Measurements from ENCODE around the gene RNU7-1.

RNU7-1 gene

DNA sequence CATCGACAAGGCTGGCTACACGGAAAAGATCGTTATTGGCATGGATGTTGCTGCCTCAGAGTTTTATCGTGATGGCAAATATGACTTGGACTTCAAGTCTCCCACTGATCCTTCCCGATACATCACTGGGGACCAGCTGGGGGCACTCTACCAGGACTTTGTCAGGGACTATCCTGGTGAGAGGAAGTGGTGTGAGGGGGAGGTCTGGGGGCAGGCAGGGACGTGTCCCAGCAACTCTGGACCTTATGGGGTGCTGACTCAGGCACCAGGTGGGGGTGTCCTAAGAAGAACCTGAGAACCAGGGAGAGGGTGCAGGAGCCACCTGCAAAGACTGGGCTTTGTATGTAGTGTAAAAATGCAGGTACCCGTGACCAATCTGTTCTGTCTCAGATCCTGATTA is 24.0 kb upstream of the RNU7-1 start:
- no peak for DNase-seq

DNA sequence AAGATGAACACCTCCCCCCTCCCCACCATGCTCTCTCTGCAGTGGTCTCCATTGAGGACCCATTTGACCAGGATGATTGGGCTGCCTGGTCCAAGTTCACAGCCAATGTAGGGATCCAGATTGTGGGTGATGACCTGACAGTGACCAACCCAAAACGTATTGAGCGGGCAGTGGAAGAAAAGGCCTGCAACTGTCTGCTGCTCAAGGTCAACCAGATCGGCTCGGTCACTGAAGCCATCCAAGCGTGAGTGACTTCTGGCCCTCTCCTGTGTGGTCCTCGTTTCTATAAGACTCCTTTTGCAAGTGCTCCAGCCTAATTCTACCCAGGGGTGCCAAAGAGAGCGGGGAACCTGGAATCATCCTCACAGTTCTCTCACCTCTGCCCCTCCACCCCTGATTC is 22.1 kb upstream of the RNU7-1 start:
- DNase-seq = no peak

DNA sequence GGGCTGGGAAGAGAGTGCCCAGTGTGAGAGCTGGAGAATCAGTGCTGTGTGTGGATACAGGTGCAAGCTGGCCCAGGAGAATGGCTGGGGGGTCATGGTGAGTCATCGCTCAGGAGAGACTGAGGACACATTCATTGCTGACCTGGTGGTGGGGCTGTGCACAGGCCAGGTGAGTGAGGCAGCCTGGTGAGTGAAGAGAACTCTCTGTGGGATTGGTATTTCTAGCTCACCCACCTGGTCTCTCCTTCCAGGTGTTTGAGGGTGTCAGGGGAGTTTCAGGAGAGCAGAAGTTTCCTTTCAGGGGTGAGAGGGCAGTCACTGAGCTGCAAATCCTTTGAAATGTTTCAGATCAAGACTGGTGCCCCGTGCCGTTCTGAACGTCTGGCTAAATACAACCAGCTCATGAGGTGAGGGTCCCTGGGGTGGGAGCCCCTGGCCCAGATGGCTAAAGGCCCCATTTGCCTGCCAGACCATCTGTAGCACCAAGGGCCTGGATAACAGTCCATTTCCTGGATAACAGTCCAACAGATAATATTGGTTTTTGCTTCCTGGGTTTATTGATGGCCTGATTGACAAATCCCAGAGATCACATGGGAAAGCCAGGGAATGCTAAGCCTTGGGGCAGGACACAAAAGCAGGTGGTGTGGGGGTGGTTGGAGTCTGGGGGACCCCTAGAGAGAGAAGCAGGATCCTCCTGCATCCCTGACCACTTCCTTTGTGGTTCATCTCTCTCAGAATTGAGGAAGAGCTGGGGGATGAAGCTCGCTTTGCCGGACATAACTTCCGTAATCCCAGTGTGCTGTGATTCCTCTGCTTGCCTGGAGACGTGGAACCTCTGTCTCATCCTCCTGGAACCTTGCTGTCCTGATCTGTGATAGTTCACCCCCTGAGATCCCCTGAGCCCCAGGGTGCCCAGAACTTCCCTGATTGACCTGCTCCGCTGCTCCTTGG is 21.3 kb upstream of the RNU7-1 start:
- no peak for DNase-seq

DNA sequence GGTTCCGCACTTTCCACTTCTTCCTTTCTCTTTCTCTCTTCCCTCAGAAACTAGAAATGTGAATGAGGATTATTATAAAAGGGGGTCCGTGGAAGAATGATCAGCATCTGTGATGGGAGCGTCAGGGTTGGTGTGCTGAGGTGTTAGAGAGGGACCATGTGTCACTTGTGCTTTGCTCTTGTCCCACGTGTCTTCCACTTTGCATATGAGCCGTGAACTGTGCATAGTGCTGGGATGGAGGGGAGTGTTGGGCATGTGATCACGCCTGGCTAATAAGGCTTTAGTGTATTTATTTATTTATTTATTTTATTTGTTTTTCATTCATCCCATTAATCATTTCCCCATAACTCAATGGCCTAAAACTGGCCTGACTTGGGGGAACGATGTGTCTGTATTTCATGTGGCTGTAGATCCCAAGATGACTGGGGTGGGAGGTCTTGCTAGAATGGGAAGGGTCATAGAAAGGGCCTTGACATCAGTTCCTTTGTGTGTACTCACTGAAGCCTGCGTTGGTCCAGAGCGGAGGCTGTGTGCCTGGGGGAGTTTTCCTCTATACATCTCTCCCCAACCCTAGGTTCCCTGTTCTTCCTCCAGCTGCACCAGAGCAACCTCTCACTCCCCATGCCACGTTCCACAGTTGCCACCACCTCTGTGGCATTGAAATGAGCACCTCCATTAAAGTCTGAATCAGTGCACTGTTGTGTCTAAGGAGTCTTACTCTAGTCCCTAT is 20.4 kb upstream of the RNU7-1 start:
- no peak for DNase-seq

DNA sequence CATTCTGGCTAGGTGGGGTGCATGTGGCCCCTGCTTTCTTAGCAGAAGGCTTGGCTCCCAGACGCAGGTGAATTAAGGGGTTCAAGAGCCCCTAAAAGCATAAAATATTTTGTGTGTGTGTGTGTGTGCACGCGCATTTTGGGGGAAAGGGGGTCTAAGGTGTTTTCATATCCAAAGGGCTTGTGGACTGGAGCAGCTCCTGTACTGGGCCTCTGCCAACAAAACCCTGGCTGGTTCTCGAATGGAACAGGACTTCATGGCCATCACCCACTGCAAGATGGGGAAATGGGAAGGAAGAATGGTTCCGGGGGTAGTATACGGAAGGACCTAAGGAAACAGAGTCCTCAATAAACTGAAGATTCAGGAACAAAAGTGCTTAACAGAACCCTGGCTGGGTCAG is 19.8 kb upstream of the RNU7-1 start:
- no peak for DNase-seq

DNA sequence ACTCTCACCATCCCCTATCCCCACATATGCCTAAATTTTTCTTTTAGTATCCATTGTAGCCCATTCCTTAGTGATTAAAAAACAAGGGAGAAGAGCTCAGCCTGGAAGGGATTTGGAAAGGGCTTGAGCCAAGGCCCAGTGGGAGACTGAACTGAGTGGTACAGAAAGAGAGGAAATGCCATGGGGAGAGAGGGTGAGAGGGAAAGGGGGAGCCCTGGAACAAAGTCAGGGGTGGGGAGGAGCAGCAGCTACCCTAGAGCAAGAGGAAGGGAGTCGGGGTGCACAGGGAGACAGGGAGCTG is 18.4 kb upstream of the RNU7-1 start:
- no peak for DNase-seq

DNA sequence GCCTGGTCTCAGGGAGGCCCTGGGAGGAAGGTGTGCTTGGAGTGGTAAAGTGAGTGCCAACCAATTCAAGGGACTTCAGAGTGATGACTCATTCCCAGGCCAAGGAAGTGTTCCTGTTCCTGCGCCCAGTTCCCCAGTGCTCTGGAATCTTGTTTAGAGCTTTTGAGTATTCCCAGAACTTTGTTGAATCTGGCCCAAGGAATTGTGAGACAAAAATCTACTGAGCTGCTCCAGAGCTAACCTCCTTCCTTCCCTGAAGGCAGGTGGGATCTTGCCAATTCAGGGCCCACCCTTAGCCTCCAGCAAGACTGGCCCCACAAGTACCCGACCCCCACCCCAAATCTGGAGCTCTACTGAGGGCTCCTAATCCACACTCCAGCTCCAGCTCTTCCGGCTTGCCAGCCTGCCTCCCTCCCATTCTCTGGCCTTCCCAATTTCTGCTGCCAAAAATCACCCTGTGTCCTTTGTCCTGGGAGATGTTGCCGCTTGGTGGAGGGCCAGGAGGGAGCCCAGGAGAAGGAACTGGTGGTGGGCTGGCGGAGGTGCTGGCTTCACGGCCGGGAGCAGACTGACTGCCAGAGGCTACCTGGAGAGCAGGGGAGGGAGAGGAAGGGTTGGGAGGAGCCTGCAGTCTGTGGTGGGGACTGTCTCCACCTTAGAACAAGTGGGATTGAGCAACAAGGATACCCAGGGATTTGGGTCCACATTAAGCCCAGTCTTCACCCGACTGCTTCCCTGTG is 17.9 kb upstream of the RNU7-1 start:
- DNase-seq = peak; percentile 91

DNA sequence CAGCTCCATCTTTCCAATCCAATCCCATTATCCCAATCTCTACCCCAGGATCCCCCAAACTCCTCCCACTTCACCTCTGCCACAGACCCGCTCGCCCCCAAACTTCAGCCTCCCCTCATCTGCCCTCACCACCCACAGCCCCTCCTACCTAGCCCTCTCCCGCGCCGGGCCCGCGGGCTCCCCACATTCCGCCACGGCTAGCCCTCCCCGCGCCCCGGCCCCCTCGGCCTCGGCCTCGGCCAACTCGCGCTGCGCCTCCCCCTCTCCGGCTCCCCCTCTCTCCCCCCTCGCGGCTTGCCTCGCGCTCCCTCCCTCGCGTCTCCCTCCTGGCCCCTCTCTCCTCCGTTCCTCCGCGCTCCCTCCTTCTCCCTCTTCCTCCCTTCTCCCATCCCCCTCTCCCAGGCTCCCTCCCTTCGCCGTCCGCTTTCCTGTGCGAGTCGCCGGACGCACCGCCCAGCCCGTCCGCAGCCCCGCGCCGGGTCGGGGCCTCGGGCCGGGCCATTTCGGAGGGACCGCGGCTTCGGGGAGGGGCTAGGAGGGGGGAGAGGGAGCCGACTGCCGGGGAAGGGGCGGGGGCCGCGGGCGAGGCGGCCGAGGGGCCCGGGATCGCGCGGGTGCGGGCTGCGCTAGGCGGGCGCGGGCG is 16.1 kb upstream of the RNU7-1 start, which contains the start of gene ATN1:
TSS of gene ATN1 (plus strand) at position 581 of the 643 bp plus-strand sequence. CDS start 6,043 bp downstream, outside the sequence.
- DNase-seq = peak; percentile 85

DNA sequence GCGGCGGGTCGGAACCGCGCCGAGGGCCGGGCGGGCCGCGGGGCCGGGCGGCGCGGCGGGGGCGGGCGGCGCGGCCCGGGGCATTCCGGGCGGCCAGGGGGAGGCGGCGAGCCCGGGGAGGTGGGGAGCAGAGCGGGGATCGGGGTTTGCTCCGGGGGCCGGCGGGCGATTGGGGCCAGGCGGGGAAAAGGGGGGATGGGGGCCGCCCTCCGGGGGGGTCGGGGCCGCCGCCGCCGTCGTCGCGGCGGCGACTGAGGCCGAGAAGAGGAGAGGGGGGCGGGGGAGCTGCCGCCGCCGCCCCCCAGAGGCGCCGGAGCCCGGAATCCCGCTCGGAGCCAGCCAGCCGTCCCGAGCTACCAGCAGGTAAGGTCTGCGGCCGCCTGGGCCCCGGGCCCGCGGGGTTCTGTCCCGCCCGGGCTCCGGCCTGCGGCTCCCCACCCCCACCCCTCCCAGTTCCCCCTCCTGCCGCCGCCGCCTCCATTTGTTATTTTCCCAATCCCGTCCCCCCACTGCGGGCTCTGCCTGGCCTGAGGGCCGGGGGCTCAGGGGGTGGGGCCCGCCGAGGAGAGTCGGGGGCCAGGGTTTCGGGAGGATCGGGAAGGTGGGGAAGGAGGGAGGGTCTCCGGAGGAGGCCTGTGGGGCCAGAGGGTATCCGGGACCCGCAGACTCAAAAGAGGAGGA is 15.5 kb upstream of the RNU7-1 start:
- no peak for DNase-seq

DNA sequence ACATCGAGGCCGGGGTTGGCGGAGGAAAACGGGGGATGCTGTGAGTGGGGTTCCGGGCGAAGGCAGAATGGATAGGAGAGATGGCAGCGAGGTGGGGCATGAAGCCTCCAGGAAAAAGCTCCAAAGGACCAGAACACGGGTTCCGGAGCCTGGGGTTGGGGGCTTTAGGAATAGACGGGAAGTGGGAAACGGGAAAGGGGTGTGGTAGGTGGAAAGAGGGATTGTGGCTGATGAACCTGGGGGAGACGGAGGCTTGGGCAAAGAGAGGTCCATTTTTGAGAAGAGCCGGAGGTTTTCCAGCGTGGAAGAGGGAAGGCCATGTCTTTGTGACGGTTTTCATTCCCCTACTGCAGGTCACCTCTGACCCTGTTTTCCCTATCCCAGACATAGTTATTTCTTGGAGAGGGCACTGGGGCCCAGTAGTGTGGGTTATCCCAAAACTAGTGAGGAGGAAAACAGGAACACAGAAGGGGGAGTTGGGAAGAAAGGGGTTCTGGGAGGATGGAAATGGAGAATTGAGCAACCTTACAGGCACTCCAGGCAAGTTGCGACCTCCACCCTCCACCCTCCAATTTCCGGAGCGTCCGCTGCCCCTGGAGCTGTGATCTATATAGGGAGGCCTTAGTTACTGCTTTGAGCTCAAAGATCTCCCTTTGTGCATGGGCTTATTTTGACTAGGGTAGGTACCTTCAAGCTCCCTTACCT is 14.8 kb upstream of the RNU7-1 start:
- no peak for DNase-seq

DNA sequence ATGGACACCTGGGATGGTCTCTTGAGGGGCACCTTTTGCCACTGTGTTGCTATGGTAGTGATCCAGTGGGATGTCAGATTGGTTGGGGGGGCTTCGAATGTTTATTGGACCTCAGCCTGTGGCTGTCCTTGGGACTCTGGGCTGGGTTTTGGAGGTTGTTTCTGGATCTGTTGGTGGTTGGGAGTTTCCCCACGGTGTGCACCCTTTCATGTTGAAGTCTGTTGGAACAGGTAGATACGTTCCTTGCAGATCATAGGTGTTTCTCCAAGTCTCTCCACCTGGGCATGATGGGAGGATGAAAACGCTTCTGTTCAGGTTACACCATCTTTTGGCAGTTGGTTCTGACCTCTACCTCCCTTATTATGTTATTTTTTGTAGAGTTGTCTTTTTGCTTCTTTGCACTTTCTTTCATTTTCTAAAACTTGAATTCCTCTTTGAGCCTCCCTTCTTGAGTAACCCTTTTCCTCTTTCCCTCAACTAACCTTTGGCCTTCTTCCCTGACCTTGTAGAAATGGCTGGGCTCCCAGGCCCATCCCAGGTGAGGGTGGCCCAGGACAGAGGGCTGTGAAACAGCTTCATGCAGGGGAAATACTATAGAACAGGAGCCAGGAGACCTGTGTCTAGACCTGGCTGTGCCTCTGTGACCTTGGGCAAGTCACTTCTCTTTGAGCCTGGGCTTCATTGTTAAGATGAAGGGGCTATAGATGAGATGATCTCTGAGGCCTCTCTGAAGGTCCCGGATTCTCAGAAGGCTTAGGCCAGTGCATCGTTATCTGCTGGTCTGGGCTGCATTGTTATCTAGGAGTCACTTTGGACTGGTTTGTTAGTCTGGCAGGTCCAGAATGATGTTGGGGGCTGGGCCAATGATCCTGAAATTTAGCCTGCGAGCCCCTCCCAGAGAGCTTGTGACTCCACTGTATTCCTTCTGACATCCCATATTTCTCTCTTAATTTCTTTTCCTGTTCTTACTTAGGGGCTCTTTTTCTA is 13.9 kb upstream of the RNU7-1 start:
- no peak for DNase-seq

DNA sequence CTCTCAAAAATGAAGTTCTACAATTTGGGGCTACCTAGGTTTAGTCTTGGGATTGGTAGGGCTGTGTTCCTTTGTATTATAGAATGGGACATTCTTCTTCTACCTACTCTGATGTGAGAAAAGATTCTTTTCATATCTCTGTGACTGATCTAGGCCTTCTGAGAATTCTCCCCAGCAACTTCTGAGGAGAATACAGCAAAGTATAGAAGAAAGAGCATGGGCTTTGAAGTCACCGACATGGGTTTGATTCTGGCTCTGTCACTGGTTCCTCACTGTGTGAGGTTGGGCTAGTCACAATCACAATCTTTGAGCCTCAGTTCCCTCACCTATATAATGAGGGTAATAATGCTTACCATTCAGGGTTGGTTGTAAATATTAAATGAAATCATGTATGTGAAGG is 10.8 kb upstream of the RNU7-1 start:
- DNase-seq = no peak

DNA sequence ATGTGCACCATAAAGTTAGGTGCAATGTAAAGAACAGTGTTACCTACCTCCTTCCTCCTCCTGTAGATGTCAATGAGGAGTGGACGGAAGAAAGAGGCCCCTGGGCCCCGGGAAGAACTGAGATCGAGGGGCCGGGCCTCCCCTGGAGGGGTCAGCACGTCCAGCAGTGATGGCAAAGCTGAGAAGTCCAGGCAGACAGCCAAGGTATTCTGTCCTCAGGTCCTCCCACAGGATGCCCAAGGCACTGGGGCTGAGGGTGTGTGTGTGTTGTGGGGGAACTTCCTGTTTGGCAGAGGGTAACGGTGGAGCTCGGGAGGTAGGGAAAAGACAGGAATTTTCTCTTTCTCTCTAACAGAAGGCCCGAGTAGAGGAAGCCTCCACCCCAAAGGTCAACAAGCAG is 9.5 kb upstream of the RNU7-1 start:
- no peak for DNase-seq

DNA sequence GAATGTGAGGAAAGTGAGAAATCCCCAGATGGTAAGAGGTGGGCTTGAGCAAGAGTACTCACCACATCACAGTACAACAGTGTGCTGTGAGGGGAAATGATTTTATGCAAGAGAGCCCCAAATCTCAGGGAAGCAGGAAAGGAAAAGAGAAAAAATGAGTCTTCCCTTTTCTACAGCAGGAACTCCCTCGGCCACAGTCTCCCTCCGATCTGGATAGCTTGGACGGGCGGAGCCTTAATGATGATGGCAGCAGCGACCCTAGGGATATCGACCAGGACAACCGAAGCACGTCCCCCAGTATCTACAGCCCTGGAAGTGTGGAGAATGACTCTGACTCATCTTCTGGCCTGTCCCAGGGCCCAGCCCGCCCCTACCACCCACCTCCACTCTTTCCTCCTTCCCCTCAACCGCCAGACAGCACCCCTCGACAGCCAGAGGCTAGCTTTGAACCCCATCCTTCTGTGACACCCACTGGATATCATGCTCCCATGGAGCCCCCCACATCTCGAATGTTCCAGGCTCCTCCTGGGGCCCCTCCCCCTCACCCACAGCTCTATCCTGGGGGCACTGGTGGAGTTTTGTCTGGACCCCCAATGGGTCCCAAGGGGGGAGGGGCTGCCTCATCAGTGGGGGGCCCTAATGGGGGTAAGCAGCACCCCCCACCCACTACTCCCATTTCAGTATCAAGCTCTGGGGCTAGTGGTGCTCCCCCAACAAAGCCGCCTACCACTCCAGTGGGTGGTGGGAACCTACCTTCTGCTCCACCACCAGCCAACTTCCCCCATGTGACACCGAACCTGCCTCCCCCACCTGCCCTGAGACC is 8.0 kb upstream of the RNU7-1 start:
- no peak for DNase-seq

DNA sequence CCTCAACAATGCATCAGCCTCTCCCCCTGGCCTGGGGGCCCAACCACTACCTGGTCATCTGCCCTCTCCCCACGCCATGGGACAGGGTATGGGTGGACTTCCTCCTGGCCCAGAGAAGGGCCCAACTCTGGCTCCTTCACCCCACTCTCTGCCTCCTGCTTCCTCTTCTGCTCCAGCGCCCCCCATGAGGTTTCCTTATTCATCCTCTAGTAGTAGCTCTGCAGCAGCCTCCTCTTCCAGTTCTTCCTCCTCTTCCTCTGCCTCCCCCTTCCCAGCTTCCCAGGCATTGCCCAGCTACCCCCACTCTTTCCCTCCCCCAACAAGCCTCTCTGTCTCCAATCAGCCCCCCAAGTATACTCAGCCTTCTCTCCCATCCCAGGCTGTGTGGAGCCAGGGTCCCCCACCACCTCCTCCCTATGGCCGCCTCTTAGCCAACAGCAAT is 7.4 kb upstream of the RNU7-1 start:
- no peak for DNase-seq

DNA sequence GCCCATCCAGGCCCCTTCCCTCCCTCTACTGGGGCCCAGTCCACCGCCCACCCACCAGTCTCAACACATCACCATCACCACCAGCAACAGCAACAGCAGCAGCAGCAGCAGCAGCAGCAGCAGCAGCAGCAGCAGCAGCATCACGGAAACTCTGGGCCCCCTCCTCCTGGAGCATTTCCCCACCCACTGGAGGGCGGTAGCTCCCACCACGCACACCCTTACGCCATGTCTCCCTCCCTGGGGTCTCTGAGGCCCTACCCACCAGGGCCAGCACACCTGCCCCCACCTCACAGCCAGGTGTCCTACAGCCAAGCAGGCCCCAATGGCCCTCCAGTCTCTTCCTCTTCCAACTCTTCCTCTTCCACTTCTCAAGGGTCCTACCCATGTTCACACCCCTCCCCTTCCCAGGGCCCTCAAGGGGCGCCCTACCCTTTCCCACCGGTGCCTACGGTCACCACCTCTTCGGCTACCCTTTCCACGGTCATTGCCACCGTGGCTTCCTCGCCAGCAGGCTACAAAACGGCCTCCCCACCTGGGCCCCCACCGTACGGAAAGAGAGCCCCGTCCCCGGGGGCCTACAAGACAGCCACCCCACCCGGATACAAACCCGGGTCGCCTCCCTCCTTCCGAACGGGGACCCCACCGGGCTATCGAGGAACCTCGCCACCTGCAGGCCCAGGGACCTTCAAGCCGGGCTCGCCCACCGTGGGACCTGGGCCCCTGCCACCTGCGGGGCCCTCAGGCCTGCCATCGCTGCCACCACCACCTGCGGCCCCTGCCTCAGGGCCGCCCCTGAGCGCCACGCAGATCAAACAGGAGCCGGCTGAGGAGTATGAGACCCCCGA is 6.8 kb upstream of the RNU7-1 start:
- no peak for DNase-seq

DNA sequence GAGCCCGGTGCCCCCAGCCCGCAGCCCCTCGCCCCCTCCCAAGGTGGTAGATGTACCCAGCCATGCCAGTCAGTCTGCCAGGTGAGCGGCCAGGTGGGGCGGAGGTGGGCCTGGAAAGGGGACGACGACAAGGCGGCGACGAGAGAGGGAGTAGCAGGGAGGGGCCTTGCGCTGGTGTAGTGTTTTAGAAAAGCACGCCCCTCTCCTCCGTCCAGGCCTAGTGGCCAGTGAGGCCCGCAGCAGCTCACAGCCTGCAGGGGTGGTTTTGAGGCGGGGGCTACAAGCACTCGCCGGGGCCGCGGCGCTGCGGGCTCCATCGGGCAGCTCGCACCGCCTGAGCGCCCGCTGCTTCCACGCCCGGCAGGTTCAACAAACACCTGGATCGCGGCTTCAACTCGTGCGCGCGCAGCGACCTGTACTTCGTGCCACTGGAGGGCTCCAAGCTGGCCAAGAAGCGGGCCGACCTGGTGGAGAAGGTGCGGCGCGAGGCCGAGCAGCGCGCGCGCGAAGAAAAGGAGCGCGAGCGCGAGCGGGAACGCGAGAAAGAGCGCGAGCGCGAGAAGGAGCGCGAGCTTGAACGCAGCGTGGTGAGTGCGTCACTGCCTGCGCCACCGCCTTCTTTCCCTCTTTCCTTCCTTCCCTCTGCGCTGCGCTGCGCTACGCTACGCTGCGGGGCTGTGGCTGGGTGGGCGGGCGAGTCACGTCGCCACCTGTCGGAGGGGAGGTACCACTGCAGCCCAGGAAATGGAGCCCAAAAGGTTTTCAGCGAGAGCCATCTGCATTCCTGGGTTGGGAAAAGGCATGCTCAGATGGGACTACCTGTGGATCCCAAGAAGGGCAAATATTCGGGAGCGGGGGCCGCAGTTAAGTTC is 5.9 kb upstream of the RNU7-1 start:
- peak; percentile 94 for DNase-seq
